ENCODE results near the gene FREM2. TPM values are rescaled to one million over a fixed set of nuclear protein-coding genes. Genes with fewer than 3 reads are reported as not detected.

Gene FREM2, protein sequence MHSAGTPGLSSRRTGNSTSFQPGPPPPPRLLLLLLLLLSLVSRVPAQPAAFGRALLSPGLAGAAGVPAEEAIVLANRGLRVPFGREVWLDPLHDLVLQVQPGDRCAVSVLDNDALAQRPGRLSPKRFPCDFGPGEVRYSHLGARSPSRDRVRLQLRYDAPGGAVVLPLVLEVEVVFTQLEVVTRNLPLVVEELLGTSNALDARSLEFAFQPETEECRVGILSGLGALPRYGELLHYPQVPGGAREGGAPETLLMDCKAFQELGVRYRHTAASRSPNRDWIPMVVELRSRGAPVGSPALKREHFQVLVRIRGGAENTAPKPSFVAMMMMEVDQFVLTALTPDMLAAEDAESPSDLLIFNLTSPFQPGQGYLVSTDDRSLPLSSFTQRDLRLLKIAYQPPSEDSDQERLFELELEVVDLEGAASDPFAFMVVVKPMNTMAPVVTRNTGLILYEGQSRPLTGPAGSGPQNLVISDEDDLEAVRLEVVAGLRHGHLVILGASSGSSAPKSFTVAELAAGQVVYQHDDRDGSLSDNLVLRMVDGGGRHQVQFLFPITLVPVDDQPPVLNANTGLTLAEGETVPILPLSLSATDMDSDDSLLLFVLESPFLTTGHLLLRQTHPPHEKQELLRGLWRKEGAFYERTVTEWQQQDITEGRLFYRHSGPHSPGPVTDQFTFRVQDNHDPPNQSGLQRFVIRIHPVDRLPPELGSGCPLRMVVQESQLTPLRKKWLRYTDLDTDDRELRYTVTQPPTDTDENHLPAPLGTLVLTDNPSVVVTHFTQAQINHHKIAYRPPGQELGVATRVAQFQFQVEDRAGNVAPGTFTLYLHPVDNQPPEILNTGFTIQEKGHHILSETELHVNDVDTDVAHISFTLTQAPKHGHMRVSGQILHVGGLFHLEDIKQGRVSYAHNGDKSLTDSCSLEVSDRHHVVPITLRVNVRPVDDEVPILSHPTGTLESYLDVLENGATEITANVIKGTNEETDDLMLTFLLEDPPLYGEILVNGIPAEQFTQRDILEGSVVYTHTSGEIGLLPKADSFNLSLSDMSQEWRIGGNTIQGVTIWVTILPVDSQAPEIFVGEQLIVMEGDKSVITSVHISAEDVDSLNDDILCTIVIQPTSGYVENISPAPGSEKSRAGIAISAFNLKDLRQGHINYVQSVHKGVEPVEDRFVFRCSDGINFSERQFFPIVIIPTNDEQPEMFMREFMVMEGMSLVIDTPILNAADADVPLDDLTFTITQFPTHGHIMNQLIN (N-terminal part only)
- total RNA-seq = under 0.01 TPM in 1 of 2 replicates, not detected in the other

DNA sequence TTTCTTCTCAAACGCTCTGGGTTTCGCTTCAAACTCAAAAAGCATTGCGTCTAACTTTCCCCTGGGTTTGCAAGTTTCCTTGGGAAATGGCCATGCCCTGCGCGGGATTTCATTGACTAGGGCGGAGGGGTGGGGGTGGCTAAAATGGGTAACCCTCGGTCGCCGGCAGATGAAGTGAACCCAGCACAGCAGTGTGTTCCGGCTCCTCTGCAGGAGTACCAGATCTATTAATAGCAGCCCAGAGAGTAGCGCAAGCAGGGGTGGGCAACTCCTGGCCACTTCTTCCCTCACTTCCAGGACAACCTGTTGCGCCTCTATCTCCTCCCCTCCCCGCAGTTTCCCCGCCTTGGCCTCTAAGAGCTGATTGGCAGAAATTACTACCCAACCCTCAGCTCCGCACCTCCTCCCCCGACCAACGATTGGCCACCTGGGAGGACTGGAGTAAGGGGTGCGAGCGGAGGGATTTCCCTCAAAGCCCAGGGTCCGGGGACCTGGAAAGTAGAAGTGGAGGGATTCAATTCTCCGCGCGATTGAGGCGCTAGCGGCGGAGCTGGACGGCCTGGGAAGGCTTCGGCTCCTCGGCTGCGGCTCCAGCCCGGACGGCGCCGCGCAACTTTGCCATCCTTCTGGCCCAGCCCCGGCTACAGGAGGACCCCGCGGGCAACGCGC lies at the start of gene FREM2:
FREM2 (plus strand) TSS at position 501 of the 669 bp plus-strand sequence. CDS start 268 bp downstream, outside the sequence.
- DNase-seq (ENCODE audit: low read depth in 2 of 2) = peak in 1 of 2 donors; percentile 4

GRCh38 chr13:38637576-38637975 lies 49.3 kb upstream of the FREM2 start:
- DNase-seq (ENCODE audit: low read depth in 2 of 2) = no peak

DNA sequence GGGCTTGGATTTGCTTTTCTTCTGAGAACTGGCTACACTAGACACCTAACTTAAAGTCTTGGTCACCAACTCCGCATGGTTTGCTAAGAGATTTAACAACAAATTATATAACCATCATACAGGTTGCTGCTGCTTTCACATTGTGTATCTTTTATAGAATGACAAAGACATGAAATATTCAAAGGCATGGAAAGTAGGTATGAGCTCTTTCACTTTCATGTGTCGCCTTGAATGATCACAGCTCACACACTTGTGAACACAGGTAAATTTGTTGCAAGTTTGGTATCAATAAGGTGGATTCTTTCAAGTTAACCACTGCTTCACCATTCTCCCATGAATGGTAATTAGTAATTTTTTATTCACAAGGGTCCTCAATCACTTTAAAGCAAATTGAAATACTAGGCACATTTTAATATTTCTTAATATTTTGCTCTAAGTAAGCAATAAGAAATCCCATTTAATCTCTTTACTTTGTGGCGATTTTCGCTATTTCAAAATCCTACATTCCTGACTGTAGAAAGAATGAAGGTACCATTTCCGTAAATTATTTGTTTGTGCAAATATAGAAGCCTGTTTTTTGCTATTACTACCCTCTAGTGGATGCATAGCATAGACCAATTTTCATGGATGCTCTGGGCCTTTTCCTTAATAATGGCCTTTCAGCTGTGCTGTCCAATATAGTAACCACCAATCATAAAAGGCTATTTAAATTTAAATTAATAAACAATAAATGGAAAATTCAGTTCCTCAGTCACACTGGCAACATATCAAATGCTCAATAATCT lies 45.5 kb upstream of the FREM2 start:
- DNase-seq (ENCODE audit: low read depth in 2 of 2) = no peak

- no peak for DNase-seq (ENCODE audit: low read depth in 2 of 2)
Observed at GRCh38 chr13:38647312-38647711, 39.6 kb upstream of the FREM2 start.

- DNase-seq (ENCODE audit: low read depth in 2 of 2) = no peak
Observed at GRCh38 chr13:38648912-38649311, 38.0 kb upstream of the FREM2 start.

- no peak for DNase-seq (ENCODE audit: low read depth in 2 of 2)
Observed at GRCh38 chr13:38656699-38657098, 30.2 kb upstream of the FREM2 start.

- DNase-seq (ENCODE audit: low read depth in 2 of 2) = no peak
Observed at GRCh38 chr13:38657191-38657590, 29.7 kb upstream of the FREM2 start.

GRCh38 chr13:38658906-38659305 lies 28.0 kb upstream of the FREM2 start:
- DNase-seq (ENCODE audit: low read depth in 2 of 2) = no peak

GRCh38 chr13:38661010-38661675 lies 25.7 kb upstream of the FREM2 start:
- DNase-seq (ENCODE audit: low read depth in 2 of 2) = no peak

- no peak for DNase-seq (ENCODE audit: low read depth in 2 of 2)
Observed at GRCh38 chr13:38662362-38662761, 24.5 kb upstream of the FREM2 start.

DNA sequence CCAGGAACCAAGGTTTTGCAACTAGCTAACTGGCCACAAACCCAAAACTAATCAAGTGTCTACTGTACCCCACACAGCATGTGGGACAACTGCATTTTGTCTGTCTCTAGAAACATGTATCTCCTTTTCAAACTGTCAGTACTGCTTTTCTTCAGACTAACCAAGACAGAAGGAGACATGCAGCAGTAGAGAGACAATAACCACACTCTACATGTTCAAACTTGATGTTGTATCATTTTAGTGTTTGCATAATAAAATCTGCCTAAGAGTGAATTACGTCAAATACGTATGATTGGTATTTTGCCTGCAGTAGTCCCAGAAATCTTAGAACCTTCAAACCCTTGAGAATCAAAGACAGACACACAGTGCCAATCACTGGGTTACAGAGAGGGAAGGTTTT lies 22.0 kb upstream of the FREM2 start:
- DNase-seq (ENCODE audit: low read depth in 2 of 2) = no peak

- no peak for DNase-seq (ENCODE audit: low read depth in 2 of 2)
Observed at GRCh38 chr13:38667526-38668109, 19.3 kb upstream of the FREM2 start.

GRCh38 chr13:38669234-38669964 lies 17.5 kb upstream of the FREM2 start:
- no peak for DNase-seq (ENCODE audit: low read depth in 2 of 2)

DNA sequence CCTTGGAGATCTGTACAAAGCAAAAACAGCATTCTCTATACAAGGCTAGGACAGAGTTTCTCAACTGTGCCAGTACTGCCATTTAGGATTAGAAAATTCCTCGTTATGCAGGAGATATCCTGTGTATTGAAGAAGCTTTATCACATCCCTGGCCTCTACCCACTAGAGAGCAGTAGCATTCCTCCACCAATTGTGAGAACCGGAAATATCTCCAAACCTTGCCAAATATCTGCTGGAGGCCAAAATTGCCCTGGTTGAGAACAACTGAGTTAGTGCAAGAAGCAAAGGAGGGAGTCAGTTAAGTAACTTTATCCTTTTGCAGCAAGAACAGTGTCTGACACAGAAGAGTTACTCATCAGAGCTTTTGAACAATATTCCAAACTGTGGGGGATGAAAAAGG lies 16.2 kb upstream of the FREM2 start:
- peak in 1 of 2 donors; percentile 3 for DNase-seq (ENCODE audit: low read depth in 2 of 2)

GRCh38 chr13:38671980-38672379 lies 14.9 kb upstream of the FREM2 start:
- DNase-seq (ENCODE audit: low read depth in 2 of 2) = no peak

DNA sequence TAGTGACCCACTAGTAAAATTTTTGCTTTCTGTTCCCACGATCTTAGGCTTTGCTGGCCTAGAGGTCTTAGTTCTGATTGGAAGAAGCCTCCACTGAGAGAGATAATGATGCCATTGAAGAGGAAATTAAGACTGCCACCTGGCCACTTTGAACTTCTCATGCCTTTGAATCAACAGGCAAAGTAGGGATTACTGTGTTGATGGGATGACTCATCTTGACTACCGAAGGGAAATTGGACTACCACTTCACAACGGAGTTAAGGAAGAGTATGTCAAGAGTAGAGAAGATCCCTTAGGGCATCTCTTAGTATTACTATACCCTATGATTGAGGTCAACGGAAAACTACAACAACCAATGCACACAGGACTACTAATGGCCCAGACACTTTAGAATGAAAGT lies 12.7 kb upstream of the FREM2 start:
- no peak for DNase-seq (ENCODE audit: low read depth in 2 of 2)

DNA sequence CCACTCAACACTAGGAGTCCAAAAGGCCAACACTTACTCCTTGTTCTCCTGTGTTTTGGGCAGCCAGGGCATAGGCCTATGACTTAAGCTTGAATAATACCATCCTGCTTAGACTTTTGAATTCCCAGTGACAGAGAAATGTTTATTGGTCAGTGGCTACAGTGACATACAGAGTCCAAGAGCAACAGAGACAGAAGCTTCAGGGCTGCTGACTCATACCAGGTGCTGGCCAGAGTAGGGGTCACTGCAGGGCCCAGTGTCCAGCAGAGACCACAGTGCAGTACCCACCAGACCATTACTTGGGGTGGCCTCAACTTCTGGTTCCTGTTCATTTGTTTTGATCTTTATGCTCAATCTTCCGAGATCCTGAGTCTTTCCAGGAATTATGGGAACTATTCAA lies 6.0 kb upstream of the FREM2 start:
- DNase-seq (ENCODE audit: low read depth in 2 of 2) = no peak

DNA sequence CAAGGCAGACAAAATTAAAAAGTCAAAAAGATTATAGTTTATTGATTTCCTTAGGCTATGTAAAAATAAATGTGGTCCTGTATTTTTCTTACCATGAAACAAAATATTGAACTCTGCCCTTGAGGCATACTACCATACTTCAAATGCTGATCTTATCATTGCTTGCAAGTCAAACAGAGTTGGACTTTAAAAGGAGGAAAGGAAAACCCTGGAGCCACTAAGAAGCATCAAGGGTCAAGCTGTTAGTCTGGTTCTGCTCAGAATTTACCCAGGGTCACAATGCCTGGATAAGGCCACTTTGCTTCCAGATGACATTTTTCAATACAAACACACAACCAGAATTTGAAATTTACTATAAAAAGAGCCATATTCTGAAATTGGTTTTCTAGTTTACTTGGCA lies 2.2 kb upstream of the FREM2 start:
- DNase-seq (ENCODE audit: low read depth in 2 of 2) = no peak

GRCh38 chr13:38685431-38685830 lies 1.4 kb upstream of the FREM2 start:
- DNase-seq (ENCODE audit: low read depth in 2 of 2) = no peak
